Sigmoid colon (tissue), 4 donors: Measurements from ENCODE around the gene DDIT4.

ENCODE experiments used
- POLR2A ChIP-seq, 2 donors: fragments of 450-650 bp; IDR thresholded peaks; one replicate each; pipeline ENCODE4 v1.6.1; 2016; ENCODE audit warnings: antibody characterized with exemption in 2 of 2, mild to moderate bottlenecking in 2 of 2, moderate library complexity in 2 of 2
- POLR2AphosphoS5 ChIP-seq, 4 donors: sonication (generic); formaldehyde crosslinking; IDR thresholded peaks; one replicate each; pipeline ENCODE4 v1.6.1; 2017; ENCODE audit warnings: antibody characterized with exemption in 4 of 4
- TF ChIP-seq, protein P1 (sequence below), 4 experiments: fragments of 450-650 bp in 3 of 4; fragments of 200-600 bp in 1 of 4; IDR thresholded peaks; one replicate each; pipeline ENCODE4 v1.5.1; 2016 to 2019; ENCODE audit warnings: antibody characterized with exemption in 4 of 4, mild to moderate bottlenecking in 3 of 4, moderate library complexity in 2 of 4

DNA sequence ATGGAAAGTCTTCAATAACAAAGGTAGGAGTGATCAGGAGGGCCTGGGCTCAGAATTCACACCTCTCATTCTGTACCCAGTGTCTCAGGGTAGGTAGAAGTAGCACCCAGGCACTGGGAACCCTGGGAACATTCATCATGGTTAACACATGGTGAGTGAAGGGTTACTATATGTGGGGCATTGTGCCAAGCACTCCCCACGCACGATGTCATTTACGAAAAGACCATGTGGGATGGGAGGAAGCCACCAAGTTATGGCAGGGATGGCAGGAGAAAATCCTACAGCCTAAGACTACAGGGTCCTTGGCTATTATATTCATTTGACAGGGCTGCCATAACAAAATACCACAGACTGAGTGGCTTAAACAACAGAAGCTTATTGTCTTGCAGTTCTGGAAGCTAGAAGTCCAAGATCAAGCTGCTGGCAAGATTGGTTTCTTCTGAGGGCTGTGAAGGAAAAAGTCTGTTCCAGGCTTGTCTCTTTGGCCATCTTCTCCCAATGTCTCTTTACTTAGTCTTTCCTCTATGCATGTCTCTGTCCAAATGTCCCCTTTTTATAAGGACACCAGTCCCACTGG is 27.7 kb upstream of the DDIT4 start:
- no peak for TF ChIP-seq POLR2A (IDR thresholded peaks at IDR 0.05)
- TF ChIP-seq, protein P1, sequence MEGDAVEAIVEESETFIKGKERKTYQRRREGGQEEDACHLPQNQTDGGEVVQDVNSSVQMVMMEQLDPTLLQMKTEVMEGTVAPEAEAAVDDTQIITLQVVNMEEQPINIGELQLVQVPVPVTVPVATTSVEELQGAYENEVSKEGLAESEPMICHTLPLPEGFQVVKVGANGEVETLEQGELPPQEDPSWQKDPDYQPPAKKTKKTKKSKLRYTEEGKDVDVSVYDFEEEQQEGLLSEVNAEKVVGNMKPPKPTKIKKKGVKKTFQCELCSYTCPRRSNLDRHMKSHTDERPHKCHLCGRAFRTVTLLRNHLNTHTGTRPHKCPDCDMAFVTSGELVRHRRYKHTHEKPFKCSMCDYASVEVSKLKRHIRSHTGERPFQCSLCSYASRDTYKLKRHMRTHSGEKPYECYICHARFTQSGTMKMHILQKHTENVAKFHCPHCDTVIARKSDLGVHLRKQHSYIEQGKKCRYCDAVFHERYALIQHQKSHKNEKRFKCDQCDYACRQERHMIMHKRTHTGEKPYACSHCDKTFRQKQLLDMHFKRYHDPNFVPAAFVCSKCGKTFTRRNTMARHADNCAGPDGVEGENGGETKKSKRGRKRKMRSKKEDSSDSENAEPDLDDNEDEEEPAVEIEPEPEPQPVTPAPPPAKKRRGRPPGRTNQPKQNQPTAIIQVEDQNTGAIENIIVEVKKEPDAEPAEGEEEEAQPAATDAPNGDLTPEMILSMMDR (IDR thresholded peaks at IDR 0.05), result no peak
- peak in 1 of 4 donors; percentile 29 for TF ChIP-seq POLR2AphosphoS5 (IDR thresholded peaks at IDR 0.05)
